Panc1 (cell line): Measurements from ENCODE around the gene METTL9. TPM values are rescaled to one million over a fixed set of nuclear protein-coding genes. Genes with fewer than 3 reads are reported as not detected.
"Not testable (repeated sequence)": the region's sequence is repeated elsewhere in the genome, so short reads cannot be mapped to it uniquely, and the experiment has no call there.

Source experiments
- ATAC-seq: fragments of 200-7000 bp; cut with Tn5 transposase; 2 replicates; pipeline ENCODE4 v1.9.1; 2020; ENCODE audit warnings: mild to moderate bottlenecking, moderate library complexity
- Bru-seq: library from RNA; stranded (reverse); fragments of 400-500 nt; gene quantifications from one replicate; lab custom pipeline; 2021; lab: Mats Ljungman, UMichigan
- BruChase-seq, 2 experiments: library from RNA; stranded (reverse); fragments of 400-500 nt; gene quantifications; one replicate each; lab custom pipeline; 2021; lab: Mats Ljungman, UMichigan
- BruUV-seq: library from RNA; stranded (reverse); fragments of 400-500 nt; replicated peaks from 2 replicates; lab custom pipeline; 2021; lab: Mats Ljungman, UMichigan
- CTCF ChIA-PET: fragments of 300-600 bp; sonication (Branson Sonifier 250); formaldehyde crosslinking; loops from one replicate; lab custom pipeline; 2022; ENCODE audit warnings: antibody characterized with exemption; lab: Charles Lee
- POLR2A ChIA-PET: fragments of 300-600 bp; sonication (Branson Sonifier 250); formaldehyde crosslinking; loops from one replicate; lab custom pipeline; 2022; ENCODE audit warnings: antibody characterized with exemption; lab: Charles Lee
- DNase-seq: peaks from one replicate; pipeline ENCODE4 v3.0.0-alpha.2; 2010; ENCODE audit warnings: low read depth, low spot score
- H3K27ac ChIP-seq: 2 replicates; pipeline ENCODE4 v1.5.1; 2011; ENCODE audit warnings: mild to moderate bottlenecking, low read length, inconsistent platforms
- H3K27me3 ChIP-seq: fragments of 200-500 bp; sonication (Bioruptor generic); 2 replicates; pipeline ENCODE4 v1.6.0; 2014; ENCODE audit warnings: low read length, inconsistent platforms; ENCODE audit not compliant: control insufficient read depth, insufficient read depth
- H3K36me3 ChIP-seq: fragments of 200-500 bp; sonication (Bioruptor generic); 2 replicates; pipeline ENCODE4 v1.5.1; 2014; ENCODE audit warnings: inconsistent platforms, mild to moderate bottlenecking, low read length, moderate library complexity; ENCODE audit not compliant: control insufficient read depth, insufficient read depth
- H3K4me1 ChIP-seq: 2 replicates; pipeline ENCODE4 v1.5.1; 2011; ENCODE audit warnings: inconsistent platforms, mild to moderate bottlenecking, low read length, moderate library complexity; ENCODE audit not compliant: control insufficient read depth, insufficient read depth
- H3K4me3 ChIP-seq, 2 experiments: 2 replicates each; pipeline ENCODE4 v1.5.1; 2011 to 2012; ENCODE audit warnings: low read depth in 2 of 2, low read length in 2 of 2, mild to moderate bottlenecking in 2 of 2, inconsistent platforms in 1 of 2, moderate library complexity in 1 of 2
- H3K9me3 ChIP-seq: fragments of 200-500 bp; sonication (Bioruptor generic); 2 replicates; pipeline ENCODE4 v1.5.1; 2014; ENCODE audit warnings: low read depth, mild to moderate bottlenecking, inconsistent platforms, low read length, moderate library complexity; ENCODE audit not compliant: control insufficient read depth, insufficient read depth
- CTCF ChIP-seq: fragments of 450-650 bp; IDR thresholded peaks from 2 replicates; pipeline ENCODE4 v1.5.1; 2017; ENCODE audit warnings: mild to moderate bottlenecking
- POLR2AphosphoS5 ChIP-seq: IDR thresholded peaks from 2 replicates; pipeline ENCODE4 v1.6.1; 2012; ENCODE audit warnings: mild to moderate bottlenecking, low read depth, low read length, moderate library complexity
- REST ChIP-seq, 2 experiments: IDR thresholded peaks; 2 replicates each; pipeline ENCODE4 v1.6.1; 2011 to 2012; ENCODE audit warnings: low read depth in 2 of 2, control low read depth in 1 of 2, low read length in 1 of 2, mild to moderate bottlenecking in 1 of 2, moderate library complexity in 1 of 2; ENCODE audit not compliant: insufficient read depth in 1 of 2
- SIN3A ChIP-seq: IDR thresholded peaks from 2 replicates; pipeline ENCODE4 v1.6.1; 2012; ENCODE audit warnings: low read depth, mild to moderate bottlenecking, low read length, moderate library complexity, borderline replicate concordance; ENCODE audit not compliant: insufficient read depth
- TCF7L2 ChIP-seq: IDR thresholded peaks from 2 replicates; pipeline ENCODE4 v1.6.1; 2011; ENCODE audit warnings: mild to moderate bottlenecking, low read depth, low read length, inconsistent platforms
- in situ Hi-C: cut with HindIII; loops from 2 replicates; pipeline ENCODE4 v1.10.0; 2016; ENCODE audit warnings: low sequenced_read_pairs, low pct_unique_long_range_greater_than_20kb
- intact Hi-C: fragments of 100-400 bp; cut with micrococcal nuclease; formaldehyde crosslinking; loops from one replicate; pipeline ENCODE4 v1.10.0; 2022; ENCODE audit not compliant: unreplicated experiment
- long read RNA-seq: library from polyadenylated mRNA; unstranded; transcript quantifications from one replicate; pipeline ENCODE4 v2.0.0, GENCODE V29; 2021; ENCODE audit not compliant: unreplicated experiment
- polyA plus RNA-seq: library from polyadenylated mRNA; unstranded; fragments of >200 nt; gene quantifications from one replicate; pipeline ENCODE4 v1.2.1, GENCODE V29; 2012; ENCODE audit warnings: missing spikeins; ENCODE audit not compliant: insufficient read length
- total RNA-seq: library from RNA; stranded (reverse); gene quantifications from one replicate; pipeline ENCODE4 v1.2.1, GENCODE V29; 2021; ENCODE audit not compliant: unreplicated experiment

Gene METTL9
- 86.1 TPM for total RNA-seq
- 64.1 TPM for polyA plus RNA-seq
- Bru-seq, nascent RNA: percentile 80 among the genes with signal in this experiment
- percentile 69 among the genes with signal in this experiment for BruChase-seq, experiment 1, labeled RNA remaining after a 2-hour chase
- percentile 78 among the genes with signal in this experiment for BruChase-seq, experiment 2, labeled RNA remaining after a 6-hour chase
- long read RNA-seq, full-length matches to known transcripts: 168 of 213 reads
- long read RNA-seq, partial matches to known transcripts: 30 of 213 reads
- long read RNA-seq, other reads (novel, unspliced or antisense): 15 of 213 reads

GRCh38 chr16:21599122-21600030 lies at the start of gene METTL9:
Gene METTL9, plus strand, starts transcription at chr16:21599577. Its CDS starts 157 bp downstream, at chr16:21599734.
- intact Hi-C loops (no loop called here), in situ Hi-C loops (no loop called here)
- POLR2A ChIA-PET: interaction anchor here (0.6 kb wide), 1 partner anchor 12 kb away, joined by 10 read pairs; no protein-coding TSS in a partner anchor
- no TSS peak for BruUV-seq
- no peaks in the 10 kb centered on the region for H3K9me3 ChIP-seq
- H3K4me3 ChIP-seq: peak within 1 kb of the TSS; percentile 76 to 97
- DNase-seq (peak; percentile 55), ATAC-seq (peak; percentile 98)
- TF ChIP-seq CTCF (no peak; the same call in 1 of the 2 replicates), SIN3A (peak; percentile 69; the same call in 1 of the 2 replicates), POLR2AphosphoS5 (peak; percentile 96), REST (IDR thresholded peaks at IDR 0.05; ENCODE audit: insufficient read depth in 1 of 2, low read depth in 2 of 2, low read length in 1 of 2) (0 out of 4 replicates have a peak, but pooled peaks of 1 of the 2 experiments have one; percentile 29), TCF7L2 (no peak)
- peak within 1 kb of the TSS; percentile 92 for H3K27ac ChIP-seq
- peaks cover 12% of the 10 kb centered on the region for H3K4me1 ChIP-seq
- no peaks in the 10 kb centered on the region for H3K27me3 ChIP-seq
- no peaks in the 10 kb centered on the region for H3K36me3 ChIP-seq
- CTCF ChIA-PET: no interaction called here

GRCh38 chr16:21549975-21550374 lies 49.4 kb upstream of the METTL9 start:
- H3K4me3 ChIP-seq, H3K27me3 ChIP-seq, POLR2A ChIA-PET, in situ Hi-C loops, BruUV-seq, H3K36me3 ChIP-seq, CTCF ChIA-PET, H3K9me3 ChIP-seq, H3K27ac ChIP-seq, ATAC-seq, H3K4me1 ChIP-seq, DNase-seq, intact Hi-C loops: not testable (repeated sequence)

GRCh38 chr16:21550435-21550834 lies 48.9 kb upstream of the METTL9 start:
- ATAC-seq, intact Hi-C loops: not testable (repeated sequence)

GRCh38 chr16:21551076-21551475 lies 48.3 kb upstream of the METTL9 start:
- intact Hi-C loops, ATAC-seq, BruUV-seq, H3K27ac ChIP-seq, DNase-seq, in situ Hi-C loops, H3K4me1 ChIP-seq, H3K4me3 ChIP-seq, CTCF ChIA-PET, POLR2A ChIA-PET, H3K36me3 ChIP-seq, H3K27me3 ChIP-seq, H3K9me3 ChIP-seq: not testable (repeated sequence)

More at GRCh38 chr16:21550435-21550834, 48.9 kb upstream of the METTL9 start:
- BruUV-seq, H3K36me3 ChIP-seq, H3K9me3 ChIP-seq, DNase-seq, POLR2A ChIA-PET, H3K27me3 ChIP-seq, in situ Hi-C loops, H3K27ac ChIP-seq, H3K4me3 ChIP-seq, H3K4me1 ChIP-seq: not testable (repeated sequence)
- CTCF ChIA-PET: interaction anchor here (0.6 kb wide), 1 partner anchor 13 kb away, joined by 3 read pairs; no protein-coding TSS in a partner anchor
